ENCODE data around the gene EXOC3L4.
"Not testable (repeated sequence)": the region's sequence is repeated elsewhere in the genome, so short reads cannot be mapped to it uniquely, and the experiment has no call there.

DNA sequence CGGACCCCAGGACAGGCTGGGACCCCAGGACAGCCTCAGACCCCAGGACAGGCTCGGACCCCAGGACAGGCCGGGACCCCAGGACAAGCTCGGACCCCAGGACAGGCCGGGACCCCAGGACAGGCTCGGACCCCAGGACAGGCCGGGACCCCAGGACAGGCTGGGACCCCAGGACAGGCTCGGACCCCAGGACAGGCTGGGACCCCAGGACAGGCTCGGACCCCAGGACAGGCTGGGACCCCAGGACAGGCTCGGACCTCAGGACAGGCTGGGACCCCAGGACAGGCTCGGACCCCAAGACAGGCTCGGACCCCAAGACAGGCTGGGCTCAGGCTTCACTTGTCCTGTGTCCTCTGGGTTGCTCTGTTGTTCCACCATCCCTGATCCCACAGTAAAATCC is 60.9 kb downstream of the EXOC3L4 start:
- TF ChIP-seq ZNF23 (tag by site-specific recombination; IDR thresholded peaks at IDR 0.05; ENCODE audit: borderline replicate concordance); ZNF121 (tag by site-specific recombination; IDR thresholded peaks at IDR 0.05); ZNF266 (tag by site-specific recombination; IDR thresholded peaks at IDR 0.05; ENCODE audit: low read depth); YY1 (tag by site-specific recombination; IDR thresholded peaks at IDR 0.05); SALL2 (tag by site-specific recombination; IDR thresholded peaks at IDR 0.05; ENCODE audit: borderline replicate concordance); ZNF777 (tag by site-specific recombination; IDR thresholded peaks at IDR 0.05; ENCODE audit: borderline replicate concordance): not testable (repeated sequence)
- TF ChIP-seq, protein P1, sequence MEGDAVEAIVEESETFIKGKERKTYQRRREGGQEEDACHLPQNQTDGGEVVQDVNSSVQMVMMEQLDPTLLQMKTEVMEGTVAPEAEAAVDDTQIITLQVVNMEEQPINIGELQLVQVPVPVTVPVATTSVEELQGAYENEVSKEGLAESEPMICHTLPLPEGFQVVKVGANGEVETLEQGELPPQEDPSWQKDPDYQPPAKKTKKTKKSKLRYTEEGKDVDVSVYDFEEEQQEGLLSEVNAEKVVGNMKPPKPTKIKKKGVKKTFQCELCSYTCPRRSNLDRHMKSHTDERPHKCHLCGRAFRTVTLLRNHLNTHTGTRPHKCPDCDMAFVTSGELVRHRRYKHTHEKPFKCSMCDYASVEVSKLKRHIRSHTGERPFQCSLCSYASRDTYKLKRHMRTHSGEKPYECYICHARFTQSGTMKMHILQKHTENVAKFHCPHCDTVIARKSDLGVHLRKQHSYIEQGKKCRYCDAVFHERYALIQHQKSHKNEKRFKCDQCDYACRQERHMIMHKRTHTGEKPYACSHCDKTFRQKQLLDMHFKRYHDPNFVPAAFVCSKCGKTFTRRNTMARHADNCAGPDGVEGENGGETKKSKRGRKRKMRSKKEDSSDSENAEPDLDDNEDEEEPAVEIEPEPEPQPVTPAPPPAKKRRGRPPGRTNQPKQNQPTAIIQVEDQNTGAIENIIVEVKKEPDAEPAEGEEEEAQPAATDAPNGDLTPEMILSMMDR (tag by site-specific recombination; IDR thresholded peaks at IDR 0.05) = not testable (repeated sequence)
- TF ChIP-seq, protein P2, sequence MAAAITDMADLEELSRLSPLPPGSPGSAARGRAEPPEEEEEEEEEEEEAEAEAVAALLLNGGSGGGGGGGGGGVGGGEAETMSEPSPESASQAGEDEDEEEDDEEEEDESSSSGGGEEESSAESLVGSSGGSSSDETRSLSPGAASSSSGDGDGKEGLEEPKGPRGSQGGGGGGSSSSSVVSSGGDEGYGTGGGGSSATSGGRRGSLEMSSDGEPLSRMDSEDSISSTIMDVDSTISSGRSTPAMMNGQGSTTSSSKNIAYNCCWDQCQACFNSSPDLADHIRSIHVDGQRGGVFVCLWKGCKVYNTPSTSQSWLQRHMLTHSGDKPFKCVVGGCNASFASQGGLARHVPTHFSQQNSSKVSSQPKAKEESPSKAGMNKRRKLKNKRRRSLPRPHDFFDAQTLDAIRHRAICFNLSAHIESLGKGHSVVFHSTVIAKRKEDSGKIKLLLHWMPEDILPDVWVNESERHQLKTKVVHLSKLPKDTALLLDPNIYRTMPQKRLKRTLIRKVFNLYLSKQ (tag by site-specific recombination; IDR thresholded peaks at IDR 0.05; ENCODE audit: borderline replicate concordance) = not testable (repeated sequence)
